CD4-positive, alpha-beta T cell (primary cell): ENCODE results near the gene HLA-A. TPM values are rescaled to one million over a fixed set of nuclear protein-coding genes. Genes with fewer than 3 reads are reported as not detected.
A peak's percentile ranks its signal among the peaks of the same experiment; 100 is the strongest.

ENCODE experiments used
- ATAC-seq: fragments of 200-7000 bp; cut with Tn5 transposase; one replicate; pipeline ENCODE4 v1.10.0; 2022; ENCODE audit warnings: mild to moderate bottlenecking; ENCODE audit not compliant: poor library complexity
- CTCF ChIA-PET: fragments of 350-600 bp; sonication (Branson Sonifier 250); formaldehyde crosslinking; loops from one replicate; lab custom pipeline; 2021; ENCODE audit warnings: antibody characterized with exemption, inconsistent platforms; lab: Charles Lee
- POLR2A ChIA-PET: fragments of 350-600 bp; sonication (Branson Sonifier 250); formaldehyde crosslinking; loops from one replicate; lab custom pipeline; 2021; ENCODE audit warnings: antibody characterized with exemption, inconsistent platforms; lab: Charles Lee
- DNase-seq, 14 experiments: peaks; one replicate each; pipeline ENCODE4 v3.0.0-alpha.2; 2013 to 2020; ENCODE audit warnings: mixed read lengths in 2 of 14
- H3K27ac ChIP-seq, 2 donors: one replicate each; pipeline versions ENCODE4 v1.5.1 to v1.7.0; 2013; ENCODE audit warnings: low read length in 2 of 2, low read depth in 1 of 2, mild to moderate bottlenecking in 1 of 2
- H3K27me3 ChIP-seq, 2 experiments: 1 replicate in 1 of 2; 2 replicates in 1 of 2; pipeline versions ENCODE4 v1.6.1 to v1.7.0; 2013; ENCODE audit warnings: low read length in 2 of 2, control low read depth in 1 of 2, mild to moderate bottlenecking in 1 of 2, moderate library complexity in 1 of 2; ENCODE audit not compliant: insufficient read depth in 2 of 2, control insufficient read depth in 1 of 2
- H3K36me3 ChIP-seq: one replicate; pipeline ENCODE4 v1.6.1; 2013; ENCODE audit warnings: low read length, control low read depth; ENCODE audit not compliant: insufficient read depth
- H3K4me1 ChIP-seq: one replicate; pipeline ENCODE4 v1.6.1; 2013; ENCODE audit warnings: low read length, control low read depth; ENCODE audit not compliant: insufficient read depth
- H3K4me3 ChIP-seq: one replicate; pipeline ENCODE4 v1.5.1; 2013; ENCODE audit warnings: mild to moderate bottlenecking, low read length, moderate library complexity
- H3K9me3 ChIP-seq, 2 experiments: 1 replicate in 1 of 2; 2 replicates in 1 of 2; pipeline versions ENCODE4 v1.6.1 to v1.7.0; 2013; ENCODE audit warnings: low read length in 2 of 2, mild to moderate bottlenecking in 2 of 2, control low read depth in 1 of 2, moderate library complexity in 1 of 2; ENCODE audit not compliant: control insufficient read depth in 1 of 2, insufficient read depth in 1 of 2
- H3K27ac Mint-ChIP-seq: one replicate; pipeline ENCODE4 v1.8.0; 2020; ENCODE audit warnings: mixed read lengths
- H3K27me3 Mint-ChIP-seq: one replicate; pipeline ENCODE4 v1.8.0; 2021; ENCODE audit warnings: mixed read lengths
- H3K36me3 Mint-ChIP-seq: one replicate; pipeline ENCODE4 v1.8.0; 2021; ENCODE audit warnings: low read depth, mixed read lengths
- H3K4me1 Mint-ChIP-seq: one replicate; pipeline ENCODE4 v1.8.0; 2021; ENCODE audit warnings: low read depth, mixed read lengths
- H3K4me3 Mint-ChIP-seq: one replicate; pipeline ENCODE4 v1.8.0; 2020; ENCODE audit warnings: mild to moderate bottlenecking, mixed read lengths
- H3K9me3 Mint-ChIP-seq: one replicate; pipeline ENCODE4 v1.8.0; 2020; ENCODE audit warnings: mixed read lengths
- CTCF ChIP-seq: fragments of 200-600 bp; IDR thresholded peaks from one replicate; pipeline ENCODE4 v1.8.0; 2022; ENCODE audit warnings: antibody characterized with exemption, mild to moderate bottlenecking
- intact Hi-C, 2 experiments: fragments of 100-400 bp; cut with DNase I in 1 of 2; cut with micrococcal nuclease in 1 of 2; formaldehyde crosslinking; loops; one replicate each; pipeline versions ENCODE4 v1.15.1 to v1.9.0; 2023 to 2025; cut with DNase I, micrococcal nuclease
- total RNA-seq, 174 experiments: library from RNA in 2 of 174; stranded (reverse) in 2 of 174; gene quantifications; one replicate each; pipeline ENCODE4 v1.2.3 and lab custom pipeline; 2021 to 2026

The HLA-A gene
- total RNA-seq, 2 experiments from 2014 or later = 1,767 to 1,801 TPM

DNA sequence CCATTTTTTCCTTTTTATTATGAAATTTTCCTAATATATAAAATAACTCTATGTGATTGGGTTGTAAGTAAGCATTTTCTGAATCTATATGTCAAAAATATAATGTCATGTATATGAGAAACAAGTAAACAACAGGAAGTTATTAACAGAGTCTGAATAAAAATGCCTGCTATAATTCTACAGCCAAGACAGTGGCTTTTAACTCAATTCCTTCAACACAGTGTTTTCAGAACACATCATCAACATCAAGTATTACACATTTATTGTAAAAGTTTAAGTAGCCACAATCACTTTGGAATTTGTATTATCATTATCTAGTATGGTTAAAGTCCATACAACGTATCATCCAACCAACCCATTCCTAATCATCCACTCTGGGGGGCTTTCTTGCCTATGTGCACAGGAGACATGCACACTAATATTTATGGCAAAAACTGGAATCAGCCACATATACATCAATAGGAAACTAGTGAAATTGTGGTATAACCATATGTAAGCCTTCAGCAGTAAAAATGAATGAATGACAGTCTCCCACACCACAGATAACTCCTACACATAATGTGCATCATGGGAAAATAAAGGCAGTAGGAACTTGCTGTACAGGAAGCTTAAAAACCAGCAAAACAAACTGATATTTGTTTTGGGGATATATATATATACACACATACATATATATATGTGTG is 6.9 kb upstream of the HLA-A start:
- CTCF ChIA-PET = no interaction called here
- Histone ChIP-seq H3K4me1 (peaks cover 8% of the 10 kb centered on the region), H3K36me3 (no peaks in the 10 kb centered on the region), H3K4me3 (no peak overlapping the region), H3K27me3 (no peaks in the 10 kb centered on the region), H3K9me3 (no peaks in the 10 kb centered on the region), H3K27ac (no peak overlapping the region)
- ATAC-seq = no peak
- TF ChIP-seq CTCF = no peak
- H3K27me3 Mint-ChIP-seq = no peaks in the 10 kb centered on the region
- H3K4me3 Mint-ChIP-seq = no peak overlapping the region
- POLR2A ChIA-PET = no interaction called here
- no peak for DNase-seq
- no peaks in the 10 kb centered on the region for H3K36me3 Mint-ChIP-seq
- H3K4me1 Mint-ChIP-seq = peaks cover 6% of the 10 kb centered on the region
- H3K27ac Mint-ChIP-seq = no peak overlapping the region
- no peaks in the 10 kb centered on the region for H3K9me3 Mint-ChIP-seq
- intact Hi-C loops = no loop called here

DNA sequence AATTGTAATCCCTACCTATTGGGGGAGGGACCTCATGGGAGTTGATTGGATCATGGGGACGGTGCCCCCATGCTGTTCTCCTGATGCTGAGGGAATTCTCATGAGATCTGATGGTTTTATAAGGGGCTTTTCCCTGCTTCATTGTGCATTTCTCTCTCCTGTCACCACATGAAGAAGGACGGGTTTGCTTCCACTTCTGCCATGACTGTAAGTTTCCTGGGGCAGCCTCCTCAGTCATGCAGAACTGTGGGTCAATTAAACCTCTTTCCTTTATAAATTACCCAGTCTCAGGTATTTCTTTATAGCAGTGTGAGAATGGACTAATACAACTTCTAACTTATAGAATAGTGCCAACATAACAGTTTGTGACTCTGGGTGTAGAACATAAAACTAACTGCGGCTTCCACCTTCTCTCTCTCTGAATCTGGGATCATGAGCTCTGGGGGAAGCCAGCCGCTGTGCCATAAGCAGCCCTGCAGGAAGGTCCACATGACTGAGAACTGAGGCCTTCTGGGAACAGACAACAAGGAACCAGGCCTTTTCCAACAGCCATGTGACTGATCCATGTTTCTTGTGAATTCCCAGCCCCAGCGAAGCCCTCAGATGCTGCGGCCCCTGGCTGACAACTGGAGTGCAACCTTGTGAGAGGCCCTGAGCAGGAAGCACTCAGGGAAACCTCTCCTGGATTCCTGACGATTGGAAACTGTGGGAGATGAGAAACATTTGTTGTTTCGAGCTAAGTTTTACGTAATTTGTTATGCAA is 3.4 kb upstream of the HLA-A start:
- intact Hi-C loops = no loop called here
- POLR2A ChIA-PET = interaction anchor here (1.5 kb wide), 2 partner anchors 13 to 26 kb away, joined by 3 to 4 read pairs; no protein-coding TSS in a partner anchor
- no peaks in the 10 kb centered on the region for H3K27me3 ChIP-seq
- DNase-seq = no peak
- Mint-ChIP-seq H3K36me3 (peaks cover 26% of the 10 kb centered on the region), H3K4me3 (no peak overlapping the region), H3K27me3 (peaks cover 4% of the 10 kb centered on the region), H3K27ac (peak overlapping the region; percentile 61), H3K9me3 (no peaks in the 10 kb centered on the region), H3K4me1 (peaks cover 28% of the 10 kb centered on the region)
- no peak overlapping the region for H3K4me3 ChIP-seq
- peaks cover 14% of the 10 kb centered on the region for H3K36me3 ChIP-seq
- no peak for TF ChIP-seq CTCF
- no peak for ATAC-seq
- CTCF ChIA-PET = no interaction called here
- no peaks in the 10 kb centered on the region for H3K9me3 ChIP-seq
- peaks cover 25% of the 10 kb centered on the region for H3K4me1 ChIP-seq
- no peak overlapping the region for H3K27ac ChIP-seq

DNA sequence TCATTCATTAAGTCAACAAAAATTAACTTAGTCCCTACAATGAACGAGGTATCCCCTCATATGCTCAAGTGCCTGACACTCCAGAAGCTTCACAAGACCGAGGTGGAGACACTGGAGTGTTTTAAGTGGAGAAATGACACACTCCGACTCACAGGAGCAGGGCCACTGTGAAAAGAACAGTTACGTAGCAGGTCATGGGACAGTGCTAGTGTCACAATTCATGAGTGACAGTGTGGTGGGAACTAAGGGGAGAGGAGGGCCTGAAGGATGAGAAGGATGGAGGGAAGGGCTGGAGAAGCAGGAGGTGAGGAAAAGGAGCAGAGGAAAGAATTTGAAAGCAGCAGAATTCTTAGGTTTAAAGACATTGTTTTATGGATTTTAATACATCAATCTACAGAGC is 1.3 kb upstream of the HLA-A start:
- peak in 2 of 14 experiments; percentile 66 to 75 for DNase-seq
- H3K36me3 ChIP-seq = peaks cover 35% of the 10 kb centered on the region

More for the DNA sequence above, 1.3 kb upstream of the HLA-A start:
- Mint-ChIP-seq H3K27ac (peak overlapping the region; percentile 100), H3K36me3 (peaks cover 46% of the 10 kb centered on the region), H3K4me3 (peak overlapping the region; percentile 97), H3K9me3 (no peaks in the 10 kb centered on the region), H3K4me1 (peaks cover 46% of the 10 kb centered on the region), H3K27me3 (peaks cover 4% of the 10 kb centered on the region)
- Histone ChIP-seq H3K9me3 (no peaks in the 10 kb centered on the region), H3K4me3 (peak overlapping the region; percentile 82), H3K27ac (peak overlapping the region; percentile 96 to 99), H3K4me1 (peaks cover 45% of the 10 kb centered on the region), H3K27me3 (no peaks in the 10 kb centered on the region)
- no peak for ATAC-seq
- POLR2A ChIA-PET = interaction anchor here (0.9 to 2.8 kb wide), 10 partner anchors 13 to 192 kb away, joined by 3 to 54 read pairs (median 6); no protein-coding TSS in a partner anchor
- no peak for TF ChIP-seq CTCF
- intact Hi-C loops = loop anchor here (2.0 to 10.0 kb wide), 4 partner anchors 54 to 124 kb away; partner anchors contain the start of genes POLR1H (in 2 of the 2) and PPP1R11 (in 1 of the 2)
- CTCF ChIA-PET = interaction anchor here (1.0 to 1.2 kb wide), 2 partner anchors 13 to 27 kb away, joined by 3 to 4 read pairs; no protein-coding TSS in a partner anchor
